Sigmoid colon (tissue), 7 donors: ENCODE data around the gene TUBA4B. TPM values are rescaled to one million over a fixed set of nuclear protein-coding genes. Genes with fewer than 3 reads are reported as not detected.
"Not testable (repeated sequence)": the region's sequence is repeated elsewhere in the genome, so short reads cannot be mapped to it uniquely, and the experiment has no call there.

Experiments
- DNase-seq: peaks from one replicate; pipeline ENCODE4 v3.0.0-alpha.2; 2019
- H3K27ac ChIP-seq, 4 donors: fragments of 200-600 bp; sonication (generic); one replicate each; pipeline ENCODE4 v1.5.1; 2016 to 2019; ENCODE audit warnings: mild to moderate bottlenecking in 1 of 4
- H3K27me3 ChIP-seq, 3 donors: fragments of 200-600 bp; sonication (generic); one replicate each; pipeline ENCODE4 v1.5.1; 2019; ENCODE audit warnings: mild to moderate bottlenecking in 1 of 3
- H3K36me3 ChIP-seq, 4 donors: fragments of 200-600 bp; sonication (generic); one replicate each; pipeline ENCODE4 v1.5.1; 2016 to 2019
- H3K4me1 ChIP-seq, 4 donors: fragments of 200-600 bp; sonication (generic); one replicate each; pipeline ENCODE4 v1.5.1; 2017 to 2019
- H3K4me3 ChIP-seq, 4 donors: fragments of 200-600 bp; sonication (generic); one replicate each; pipeline ENCODE4 v1.5.1; 2017 to 2019; ENCODE audit warnings: mild to moderate bottlenecking in 2 of 4, moderate library complexity in 1 of 4
- H3K9me3 ChIP-seq, 4 donors: fragments of 200-600 bp in 3 of 4; sonication (generic) in 3 of 4; one replicate each; pipeline versions ENCODE4 v1.5.1 to v1.6.1; 2013 to 2019
- EP300 ChIP-seq, 4 donors: sonication (generic); formaldehyde crosslinking; IDR thresholded peaks; one replicate each; pipeline ENCODE4 v1.6.1; 2017; ENCODE audit warnings: antibody characterized with exemption in 4 of 4
- POLR2A ChIP-seq, 2 donors: fragments of 450-650 bp; IDR thresholded peaks; one replicate each; pipeline ENCODE4 v1.6.1; 2016; ENCODE audit warnings: antibody characterized with exemption in 2 of 2, mild to moderate bottlenecking in 2 of 2, moderate library complexity in 2 of 2
- POLR2AphosphoS5 ChIP-seq, 4 donors: sonication (generic); formaldehyde crosslinking; IDR thresholded peaks; one replicate each; pipeline ENCODE4 v1.6.1; 2017; ENCODE audit warnings: antibody characterized with exemption in 4 of 4
- WGBS, 2 donors: extraction: QIAGEN DNeasy Blood & Tissue Kit; methylation state at CpG; one replicate each; pipeline ENCODE4 v1.1.7; 2013; 5-methylcytosine and 5-hydroxymethylcytosine counted together
- intact Hi-C: fragments of 100-400 bp; cut with DNase I; formaldehyde crosslinking; loops from one replicate; pipeline ENCODE4 v1.15.1; 2023
- polyA plus RNA-seq, 3 donors: library from polyadenylated mRNA; stranded (reverse); fragments of 200-250 nt; gene quantifications; one replicate each; pipeline ENCODE4 v1.2.3, GENCODE V29; 2013
- total RNA-seq, 4 donors: library from RNA; depleted of rRNA; stranded (reverse); fragments of >200 nt; gene quantifications; one replicate each; pipeline ENCODE4 v1.1.0, GENCODE V29; 2016
- TF ChIP-seq, protein P1 (sequence below), 4 experiments: fragments of 450-650 bp in 3 of 4; fragments of 200-600 bp in 1 of 4; IDR thresholded peaks; one replicate each; pipeline ENCODE4 v1.5.1; 2016 to 2019; ENCODE audit warnings: antibody characterized with exemption in 4 of 4, mild to moderate bottlenecking in 3 of 4, moderate library complexity in 2 of 4
- donor health status: healthy with polysubstance abuse.
- donor health status: Bipolar disorder and iron deficiency.
- donor health status: healthy.

Gene TUBA4B
- total and polyA plus RNA-seq, 7 donors: not detected

- H3K36me3 ChIP-seq: peaks cover 0 to 16% (median 0%) of the 10 kb centered on the region in 4 donors
- H3K4me1 ChIP-seq: peaks cover 0 to 52% (median 45%) of the 10 kb centered on the region in 4 donors
- H3K4me3 ChIP-seq: peak within 1 kb of the TSS; percentile 56 to 74 (median 60)
- H3K27me3 ChIP-seq: no peaks in the 10 kb centered on the region
- 0% methylated on average over 76 of the region's 76 CpGs for WGBS, 2 donors
- TF ChIP-seq, protein P1, sequence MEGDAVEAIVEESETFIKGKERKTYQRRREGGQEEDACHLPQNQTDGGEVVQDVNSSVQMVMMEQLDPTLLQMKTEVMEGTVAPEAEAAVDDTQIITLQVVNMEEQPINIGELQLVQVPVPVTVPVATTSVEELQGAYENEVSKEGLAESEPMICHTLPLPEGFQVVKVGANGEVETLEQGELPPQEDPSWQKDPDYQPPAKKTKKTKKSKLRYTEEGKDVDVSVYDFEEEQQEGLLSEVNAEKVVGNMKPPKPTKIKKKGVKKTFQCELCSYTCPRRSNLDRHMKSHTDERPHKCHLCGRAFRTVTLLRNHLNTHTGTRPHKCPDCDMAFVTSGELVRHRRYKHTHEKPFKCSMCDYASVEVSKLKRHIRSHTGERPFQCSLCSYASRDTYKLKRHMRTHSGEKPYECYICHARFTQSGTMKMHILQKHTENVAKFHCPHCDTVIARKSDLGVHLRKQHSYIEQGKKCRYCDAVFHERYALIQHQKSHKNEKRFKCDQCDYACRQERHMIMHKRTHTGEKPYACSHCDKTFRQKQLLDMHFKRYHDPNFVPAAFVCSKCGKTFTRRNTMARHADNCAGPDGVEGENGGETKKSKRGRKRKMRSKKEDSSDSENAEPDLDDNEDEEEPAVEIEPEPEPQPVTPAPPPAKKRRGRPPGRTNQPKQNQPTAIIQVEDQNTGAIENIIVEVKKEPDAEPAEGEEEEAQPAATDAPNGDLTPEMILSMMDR (IDR thresholded peaks at IDR 0.05): peak in 1 of 4 experiments; percentile 28
- peak; percentile 96 to 99 (median 98) for TF ChIP-seq POLR2AphosphoS5 (IDR thresholded peaks at IDR 0.05)
- no peak for TF ChIP-seq EP300 (IDR thresholded peaks at IDR 0.05)
- peak; percentile 87 to 96 for TF ChIP-seq POLR2A (IDR thresholded peaks at IDR 0.05)
- no peaks in the 10 kb centered on the region for H3K9me3 ChIP-seq
- peak; percentile 94 for DNase-seq
- intact Hi-C loops: loop anchor here (2.0 to 5.0 kb wide), 4 partner anchors 25 to 77 kb away; partner anchors contain the start of genes ABCB6, CNPPD1 and DNAJB2
- H3K27ac ChIP-seq: peak within 1 kb of the TSS; percentile 79 to 87 (median 84)
Observed at GRCh38 chr2:219253753-219254589, 928 bp downstream of the TUBA4B start, which contains the start of gene TUBA4A. TSS of gene TUBA4A (minus strand) at chr2:219253918. CDS start at chr2:219253858, 60 bp downstream.

- WGBS, 2 donors: 13 to 25% methylated on average over 12 of the region's 12 CpGs
- Histone ChIP-seq H3K4me3 (peak overlapping the region; percentile 56 to 74 (median 60)), H3K9me3 (no peaks in the 10 kb centered on the region), H3K36me3 (peaks cover 0 to 16% (median 0%) of the 10 kb centered on the region in 4 donors), H3K4me1 (peaks cover 0 to 45% (median 37%) of the 10 kb centered on the region in 4 donors), H3K27me3 (no peaks in the 10 kb centered on the region), H3K27ac (peak overlapping the region; percentile 79 to 87 (median 84))
- no peak for DNase-seq
- intact Hi-C loops: loop anchor here (2.0 to 5.0 kb wide), 2 partner anchors 37 to 40 kb away; partner anchors contain the start of gene ABCB6
- TF ChIP-seq EP300 (IDR thresholded peaks at IDR 0.05): no peak
- no peak for TF ChIP-seq POLR2A (IDR thresholded peaks at IDR 0.05)
- no peak for TF ChIP-seq POLR2AphosphoS5 (IDR thresholded peaks at IDR 0.05)
- TF ChIP-seq, protein P1 (IDR thresholded peaks at IDR 0.05): no peak
Observed at GRCh38 chr2:219254590-219255201, 1.7 kb downstream of the TUBA4B start.

GRCh38 chr2:219258942-219259341 lies 5.9 kb downstream of the TUBA4B start:
- H3K27ac ChIP-seq, H3K9me3 ChIP-seq, intact Hi-C loops, DNase-seq, H3K27me3 ChIP-seq, H3K4me3 ChIP-seq, H3K36me3 ChIP-seq: not testable (repeated sequence)
- peaks cover 0 to 10% (median 7%) of the 10 kb centered on the region in 4 donors for H3K4me1 ChIP-seq
- 83 to 93% methylated on average over 10 of the region's 10 CpGs for WGBS, 2 donors

GRCh38 chr2:219261024-219261855 lies 8.2 kb downstream of the TUBA4B start:
- intact Hi-C loops: no loop called here
- TF ChIP-seq POLR2A (IDR thresholded peaks at IDR 0.05): no peak
- TF ChIP-seq POLR2AphosphoS5 (IDR thresholded peaks at IDR 0.05): no peak
- TF ChIP-seq EP300 (IDR thresholded peaks at IDR 0.05): no peak
- TF ChIP-seq, protein P1 (IDR thresholded peaks at IDR 0.05): no peak
- H3K27me3 ChIP-seq: peaks cover 0 to 4% (median 0%) of the 10 kb centered on the region in 3 donors
- H3K27ac ChIP-seq: no peak overlapping the region
- no peak overlapping the region for H3K4me3 ChIP-seq
- H3K36me3 ChIP-seq: no peaks in the 10 kb centered on the region
- 63 to 79% methylated on average over 5 of the region's 5 CpGs for WGBS, 2 donors
- no peak for DNase-seq
- H3K4me1 ChIP-seq: no peaks in the 10 kb centered on the region
- H3K9me3 ChIP-seq: no peaks in the 10 kb centered on the region
